GM13976 (cell line): Measurements from ENCODE around the gene SEPTIN8.

Experiments
- DNase-seq: peaks from one replicate; pipeline ENCODE4 v3.0.0; 2012; ENCODE audit warnings: low spot score
- in situ Hi-C: fragments of 300-500 bp; cut with MboI; formaldehyde crosslinking; loops from one replicate; pipeline ENCODE4 v1.12.0; 2022; ENCODE audit warnings: low sequenced_read_pairs, mixed read lengths, inconsistent platforms; ENCODE audit not compliant: unreplicated experiment
- TF ChIP-seq, protein P1 (sequence below): IDR thresholded peaks from 2 replicates; pipeline ENCODE4 v1.5.1; 2012; ENCODE audit warnings: borderline replicate concordance, mild to moderate bottlenecking; ENCODE audit not compliant: insufficient read depth; ENCODE audit errors: extremely low read depth, missing control alignments, control extremely low read depth

Gene SEPTIN8

DNA sequence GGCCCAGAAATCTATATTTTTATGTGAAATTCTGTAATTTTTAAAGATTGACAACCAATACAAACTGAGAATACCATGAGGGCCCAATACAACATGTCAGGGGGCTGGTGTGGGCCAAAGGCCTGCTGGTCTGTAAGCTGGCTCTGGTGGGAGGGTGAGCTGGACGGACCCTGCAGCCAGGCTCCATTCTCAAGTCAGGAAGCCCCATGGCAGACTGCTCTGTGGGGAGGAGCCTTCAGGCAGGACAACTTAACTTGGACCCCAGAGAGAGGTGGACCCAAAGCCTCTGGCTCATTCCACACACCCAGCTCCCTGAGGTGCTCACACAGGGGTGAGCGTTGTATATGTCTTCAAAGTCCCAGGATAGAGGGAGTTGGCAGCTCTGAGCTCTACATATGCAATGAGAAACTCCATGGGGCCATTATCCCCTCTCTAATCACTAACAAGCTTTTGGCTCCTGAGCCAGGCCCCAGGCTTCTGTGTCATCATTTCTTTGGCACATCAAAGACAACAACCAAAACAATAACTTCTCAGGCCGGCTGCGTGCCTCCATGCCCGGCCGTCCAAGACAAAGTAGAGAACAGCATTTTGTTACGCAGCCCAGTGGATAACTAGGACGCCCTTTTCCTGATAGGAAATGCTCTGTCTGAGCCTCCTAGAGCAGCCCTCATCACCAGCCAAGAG, 6.4 kb downstream of the SEPTIN8 start:
- DNase-seq = no peak
- in situ Hi-C loops = no loop called here
- TF ChIP-seq, protein P1, sequence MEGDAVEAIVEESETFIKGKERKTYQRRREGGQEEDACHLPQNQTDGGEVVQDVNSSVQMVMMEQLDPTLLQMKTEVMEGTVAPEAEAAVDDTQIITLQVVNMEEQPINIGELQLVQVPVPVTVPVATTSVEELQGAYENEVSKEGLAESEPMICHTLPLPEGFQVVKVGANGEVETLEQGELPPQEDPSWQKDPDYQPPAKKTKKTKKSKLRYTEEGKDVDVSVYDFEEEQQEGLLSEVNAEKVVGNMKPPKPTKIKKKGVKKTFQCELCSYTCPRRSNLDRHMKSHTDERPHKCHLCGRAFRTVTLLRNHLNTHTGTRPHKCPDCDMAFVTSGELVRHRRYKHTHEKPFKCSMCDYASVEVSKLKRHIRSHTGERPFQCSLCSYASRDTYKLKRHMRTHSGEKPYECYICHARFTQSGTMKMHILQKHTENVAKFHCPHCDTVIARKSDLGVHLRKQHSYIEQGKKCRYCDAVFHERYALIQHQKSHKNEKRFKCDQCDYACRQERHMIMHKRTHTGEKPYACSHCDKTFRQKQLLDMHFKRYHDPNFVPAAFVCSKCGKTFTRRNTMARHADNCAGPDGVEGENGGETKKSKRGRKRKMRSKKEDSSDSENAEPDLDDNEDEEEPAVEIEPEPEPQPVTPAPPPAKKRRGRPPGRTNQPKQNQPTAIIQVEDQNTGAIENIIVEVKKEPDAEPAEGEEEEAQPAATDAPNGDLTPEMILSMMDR = no peak

DNA sequence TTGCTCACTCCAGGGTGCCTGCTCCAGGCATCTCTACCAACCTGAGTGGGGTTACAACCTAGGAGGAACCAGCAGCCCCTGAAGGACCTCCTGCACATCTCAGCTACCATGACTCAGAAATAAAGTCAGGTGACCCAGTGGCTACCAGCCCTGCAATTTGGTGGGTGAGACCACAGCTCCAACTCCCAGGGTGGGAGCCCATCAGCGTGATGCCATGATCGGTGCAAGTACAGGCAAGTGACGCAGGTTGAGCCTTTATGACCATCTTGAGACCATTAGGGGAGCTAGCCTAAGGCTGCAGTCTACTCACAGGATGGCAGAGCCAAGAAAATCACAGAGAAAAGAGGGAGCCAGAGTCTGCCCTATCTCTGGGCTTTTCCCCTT, 8.6 kb downstream of the SEPTIN8 start:
- TF ChIP-seq, protein P1 = no peak
- no peak for DNase-seq
- in situ Hi-C loops = no loop called here

DNA sequence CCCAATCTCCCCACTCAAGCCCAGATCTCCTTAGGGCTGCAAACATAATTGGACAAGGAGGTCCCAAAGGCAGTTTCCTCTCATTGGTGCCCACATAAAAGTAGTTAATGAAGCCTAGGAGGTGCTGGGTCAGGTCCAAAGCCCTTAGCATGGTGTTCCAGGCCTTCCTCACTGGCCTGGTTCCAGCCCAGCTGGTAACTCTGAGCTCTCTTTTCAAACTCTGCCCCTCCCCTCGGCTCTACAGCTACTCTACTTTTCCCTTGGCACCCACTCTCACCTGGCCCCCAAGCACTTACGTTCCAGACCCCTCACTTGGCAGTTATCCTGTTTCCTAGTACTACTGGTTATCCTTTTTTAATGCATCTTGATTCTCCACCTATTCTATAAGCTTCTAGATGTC, 9.9 kb downstream of the SEPTIN8 start:
- in situ Hi-C loops = no loop called here
- DNase-seq = no peak
- TF ChIP-seq, protein P1 = no peak

DNA sequence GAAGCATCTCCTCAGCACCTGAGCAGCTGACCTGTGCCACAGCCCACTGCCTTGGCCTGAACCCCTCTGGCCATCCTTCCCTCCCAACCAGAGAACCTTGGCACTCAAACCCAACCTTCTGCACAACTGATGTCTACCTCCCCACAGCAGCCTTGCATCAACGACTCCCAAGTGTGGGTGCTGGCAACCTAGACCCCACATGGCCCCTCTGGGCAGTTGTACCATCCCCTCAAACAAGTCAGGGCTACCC, 10.3 kb downstream of the SEPTIN8 start:
- in situ Hi-C loops = no loop called here
- DNase-seq = no peak
- TF ChIP-seq, protein P1 = no peak

DNA sequence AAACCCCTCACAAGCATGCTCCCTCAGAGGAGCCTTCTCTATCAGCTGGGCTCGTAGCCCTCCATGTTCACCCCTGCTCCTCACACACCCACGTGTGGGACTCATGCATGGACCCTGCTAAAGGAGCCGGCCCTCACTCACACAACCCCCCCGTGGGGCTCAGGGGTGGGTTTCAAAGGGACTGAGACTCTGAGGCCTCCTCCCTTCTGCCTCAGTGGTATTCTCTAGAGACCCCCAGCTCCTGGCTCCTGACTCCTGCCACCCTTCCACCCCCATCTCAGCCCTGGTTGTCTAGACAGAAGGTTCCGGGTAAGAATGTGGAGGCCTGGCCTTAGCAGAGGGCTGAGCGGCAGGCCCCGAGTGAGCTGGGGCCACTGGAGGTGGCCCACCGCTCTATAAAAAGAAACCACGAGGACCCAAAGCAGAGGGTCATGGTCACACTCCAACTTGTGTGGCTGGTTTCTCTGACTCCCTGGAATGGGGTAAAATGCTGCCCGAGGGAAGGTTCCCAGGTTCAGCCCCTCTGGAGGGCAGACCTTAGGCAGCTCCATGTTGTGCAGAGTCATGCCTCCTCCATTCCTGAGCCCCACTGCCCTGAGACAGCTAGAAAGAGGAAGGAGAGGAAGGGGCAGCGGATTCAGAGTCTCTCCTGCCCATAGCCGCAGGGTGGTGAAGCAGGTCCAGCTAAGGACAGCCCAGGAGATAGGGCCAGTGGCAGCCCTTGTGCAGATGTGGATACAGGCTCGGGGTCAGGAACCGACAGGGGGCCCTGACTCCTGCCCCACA, 10.8 kb downstream of the SEPTIN8 start:
- TF ChIP-seq, protein P1 = no peak
- in situ Hi-C loops = no loop called here
- DNase-seq = no peak

DNA sequence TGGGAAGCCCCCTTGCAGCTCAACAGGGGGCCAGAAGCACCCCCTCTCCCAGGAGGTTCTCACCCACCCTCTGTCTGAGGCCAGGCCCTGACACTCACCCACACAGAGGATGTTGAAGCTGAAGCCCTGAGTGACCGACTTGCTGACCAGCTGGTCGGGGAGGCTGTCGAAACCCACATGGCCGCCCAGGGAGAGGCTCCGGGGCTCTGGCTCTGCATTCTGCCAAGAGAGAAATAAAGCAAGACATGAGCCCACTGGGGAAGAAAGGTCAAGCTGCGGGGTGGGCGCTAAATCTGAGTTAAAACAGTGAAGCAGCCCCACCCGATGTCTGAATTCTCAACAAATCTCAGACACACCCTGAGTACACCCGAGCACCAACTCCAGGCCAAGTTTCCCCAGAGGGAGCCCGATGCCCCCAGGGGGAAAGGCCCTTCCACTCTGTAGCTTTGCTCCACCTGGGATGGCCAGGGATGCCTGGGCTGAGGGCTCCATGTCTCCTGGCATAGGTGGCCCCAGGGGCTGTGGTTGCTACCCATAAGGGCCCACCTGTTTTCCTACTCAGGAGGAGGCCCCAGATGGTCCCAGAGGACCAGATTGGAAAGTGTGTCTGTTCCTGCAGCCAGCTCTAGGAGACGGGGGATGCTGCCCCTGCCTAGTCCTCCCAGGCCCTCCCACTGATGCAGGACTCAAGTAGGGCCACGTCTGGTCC, 11.6 kb downstream of the SEPTIN8 start:
- in situ Hi-C loops = no loop called here
- DNase-seq = peak; percentile 26
- TF ChIP-seq, protein P1 = no peak
